SK-MEL-5 (cell line): Measurements from ENCODE around the gene PPM1J. TPM values are rescaled to one million over a fixed set of nuclear protein-coding genes. Genes with fewer than 3 reads are reported as not detected.

Experiments
- DNase-seq: peaks from one replicate; pipeline ENCODE4 v3.0.0-alpha.2; 2016; ENCODE audit warnings: low read depth, low spot score
- in situ Hi-C: cut with HindIII; loops from 2 replicates; pipeline ENCODE4 v1.10.0; 2016; ENCODE audit warnings: low sequenced_read_pairs, high pct_unique_total_duplicates, low pct_unique_long_range_greater_than_20kb
- total RNA-seq: library from RNA; depleted of rRNA; stranded (reverse); fragments of >200 nt; shearing (Covaris generic); gene quantifications from 2 replicates; pipeline ENCODE4 v1.2.3, GENCODE V29; 2014

PPM1J gene
- total RNA-seq, 1 experiment from 2014 or later: 0.40 TPM

GRCh38 chr1:112710586-112710985 is 4.5 kb downstream of the PPM1J start:
- in situ Hi-C loops: no loop called here
- DNase-seq: no peak

DNA sequence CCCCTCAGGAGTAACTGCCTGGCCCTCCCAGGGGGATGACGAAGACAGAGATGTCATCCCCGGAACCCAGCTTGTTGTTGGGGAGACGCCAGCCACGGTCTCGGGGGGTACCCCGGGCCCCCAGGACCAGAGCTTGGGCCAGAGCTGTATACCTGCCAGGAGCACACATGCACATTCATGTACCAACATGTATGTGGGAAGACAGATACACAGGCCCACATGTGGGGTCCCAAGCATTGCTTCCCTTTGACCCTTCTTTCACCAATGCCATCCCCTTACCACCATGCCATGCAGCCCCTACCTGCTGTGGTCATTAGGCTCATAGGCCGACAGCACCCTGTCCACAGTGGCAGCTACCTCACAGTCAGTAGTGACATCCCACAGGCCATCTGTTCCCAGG is 5.0 kb downstream of the PPM1J start:
- in situ Hi-C loops: no loop called here
- no peak for DNase-seq

- DNase-seq: no peak
- in situ Hi-C loops: no loop called here
Observed at GRCh38 chr1:112708489-112708888, 6.6 kb downstream of the PPM1J start.

DNA sequence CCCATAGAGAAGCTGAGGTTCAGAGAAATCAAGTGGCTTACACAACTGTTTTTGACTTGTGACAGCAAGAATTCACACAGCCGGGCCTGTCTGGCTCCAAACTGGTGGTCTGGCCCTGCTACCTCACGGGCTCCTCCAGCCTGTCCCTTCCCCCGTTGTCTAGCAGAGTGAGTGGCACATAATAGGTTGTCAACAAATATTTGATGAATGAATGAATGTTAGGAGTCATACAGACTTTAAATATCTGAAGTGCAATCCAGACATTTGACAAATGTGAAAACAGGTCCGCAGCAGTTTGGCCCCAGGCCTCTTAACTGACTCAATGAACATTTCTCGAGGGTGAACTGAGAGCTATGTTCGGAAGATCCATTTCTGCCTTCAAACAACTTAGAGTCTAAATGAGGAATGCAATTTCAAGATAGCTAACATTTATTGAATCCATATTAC is 7.1 kb downstream of the PPM1J start:
- DNase-seq: no peak
- in situ Hi-C loops: no loop called here

DNA sequence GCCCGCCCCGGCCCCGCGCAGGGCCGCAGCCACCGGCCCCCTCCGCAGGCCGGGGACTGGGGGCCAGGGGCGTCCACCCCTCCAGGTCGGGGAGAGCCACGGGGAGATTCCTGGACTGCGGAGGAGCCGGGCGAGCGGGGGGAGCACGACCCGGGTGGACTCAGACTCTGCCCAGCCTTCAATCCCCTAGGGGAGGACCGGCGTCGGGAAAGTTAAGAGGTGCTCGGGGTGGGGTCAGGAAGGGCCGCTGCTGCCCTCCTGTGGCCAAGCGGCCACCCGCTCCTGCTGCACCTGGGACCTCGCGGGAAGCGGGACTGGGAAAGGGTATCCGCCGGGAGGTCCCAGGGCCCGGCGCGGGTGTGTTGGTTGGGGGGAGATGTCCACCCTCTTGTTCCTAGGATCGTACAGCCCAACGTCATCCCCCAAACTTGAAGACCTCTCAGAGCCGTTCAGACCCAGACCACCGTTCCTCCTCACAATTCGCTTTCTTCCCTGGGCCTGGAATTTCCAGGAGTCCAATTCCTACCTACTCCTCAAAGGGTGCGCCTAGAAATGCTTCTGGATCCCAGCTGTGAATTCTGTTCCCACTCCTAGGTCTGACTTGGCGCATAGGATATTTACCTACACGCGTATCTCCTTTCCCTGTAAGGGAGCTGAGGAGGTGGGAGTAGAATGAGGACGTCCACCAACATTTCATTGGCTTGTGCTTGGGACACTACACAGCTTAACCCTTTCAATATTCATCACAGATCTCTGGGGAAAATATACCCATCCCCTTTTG is 7.7 kb downstream of the PPM1J start:
- in situ Hi-C loops: no loop called here
- DNase-seq: peak; percentile 84

DNA sequence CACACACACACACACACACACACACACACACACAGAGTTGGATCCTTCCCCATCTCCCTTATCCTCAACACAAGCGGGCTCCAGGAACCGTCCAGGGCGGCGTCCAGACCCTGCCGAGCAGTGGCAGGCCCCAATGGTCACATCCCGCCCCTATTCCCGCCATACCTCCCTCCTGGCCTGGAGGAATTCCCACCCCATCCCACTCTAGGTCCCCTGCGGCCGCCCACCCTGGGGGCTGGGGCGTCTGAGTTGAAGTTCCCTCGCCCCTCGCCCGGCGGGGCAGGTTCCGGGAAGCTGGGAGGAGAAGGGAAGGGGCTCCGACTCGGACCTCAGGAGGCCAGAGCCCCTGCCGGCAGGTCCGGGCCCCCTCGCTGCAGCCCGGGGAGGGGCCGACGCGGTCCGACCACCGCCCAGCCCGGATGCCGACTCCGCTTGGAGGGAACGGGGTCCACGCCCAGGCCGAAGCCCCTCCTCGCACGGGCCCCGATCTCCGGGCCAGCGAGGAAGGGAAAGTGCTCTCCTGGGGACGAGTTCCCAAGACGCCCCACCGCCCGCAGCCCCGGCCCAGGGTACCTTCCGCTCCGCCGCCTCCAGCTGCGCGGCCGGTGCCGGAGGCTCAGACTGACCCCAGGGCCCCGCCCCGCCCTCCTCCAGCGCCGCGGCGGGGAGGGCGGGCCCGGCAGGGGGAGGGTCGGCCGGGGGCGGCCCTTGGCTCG is 8.5 kb downstream of the PPM1J start, which contains the start of gene RHOC:
Gene RHOC, minus strand, starts transcription at position 623 of the 716 bp plus-strand sequence. CDS start 3,328 bp downstream, outside the sequence.
- in situ Hi-C loops: no loop called here
- DNase-seq: no peak

- in situ Hi-C loops: no loop called here
- peak; percentile 84 for DNase-seq
Observed at GRCh38 chr1:112704934-112705627, 10.1 kb downstream of the PPM1J start.

GRCh38 chr1:112704391-112704933 is 10.7 kb downstream of the PPM1J start:
- in situ Hi-C loops: no loop called here

GRCh38 chr1:112703706-112704105 is 11.4 kb downstream of the PPM1J start:
- in situ Hi-C loops: no loop called here

More at GRCh38 chr1:112704391-112704933, 10.7 kb downstream of the PPM1J start:
- DNase-seq: no peak

GRCh38 chr1:112702420-112703261 is 12.5 kb downstream of the PPM1J start:
- DNase-seq: no peak
- in situ Hi-C loops: no loop called here

More at GRCh38 chr1:112703706-112704105, 11.4 kb downstream of the PPM1J start:
- no peak for DNase-seq

- in situ Hi-C loops: no loop called here
- no peak for DNase-seq
Observed at GRCh38 chr1:112702067-112702395, 13.1 kb downstream of the PPM1J start.

GRCh38 chr1:112701227-112702066 is 13.7 kb downstream of the PPM1J start:
- DNase-seq: no peak
- in situ Hi-C loops: no loop called here

DNA sequence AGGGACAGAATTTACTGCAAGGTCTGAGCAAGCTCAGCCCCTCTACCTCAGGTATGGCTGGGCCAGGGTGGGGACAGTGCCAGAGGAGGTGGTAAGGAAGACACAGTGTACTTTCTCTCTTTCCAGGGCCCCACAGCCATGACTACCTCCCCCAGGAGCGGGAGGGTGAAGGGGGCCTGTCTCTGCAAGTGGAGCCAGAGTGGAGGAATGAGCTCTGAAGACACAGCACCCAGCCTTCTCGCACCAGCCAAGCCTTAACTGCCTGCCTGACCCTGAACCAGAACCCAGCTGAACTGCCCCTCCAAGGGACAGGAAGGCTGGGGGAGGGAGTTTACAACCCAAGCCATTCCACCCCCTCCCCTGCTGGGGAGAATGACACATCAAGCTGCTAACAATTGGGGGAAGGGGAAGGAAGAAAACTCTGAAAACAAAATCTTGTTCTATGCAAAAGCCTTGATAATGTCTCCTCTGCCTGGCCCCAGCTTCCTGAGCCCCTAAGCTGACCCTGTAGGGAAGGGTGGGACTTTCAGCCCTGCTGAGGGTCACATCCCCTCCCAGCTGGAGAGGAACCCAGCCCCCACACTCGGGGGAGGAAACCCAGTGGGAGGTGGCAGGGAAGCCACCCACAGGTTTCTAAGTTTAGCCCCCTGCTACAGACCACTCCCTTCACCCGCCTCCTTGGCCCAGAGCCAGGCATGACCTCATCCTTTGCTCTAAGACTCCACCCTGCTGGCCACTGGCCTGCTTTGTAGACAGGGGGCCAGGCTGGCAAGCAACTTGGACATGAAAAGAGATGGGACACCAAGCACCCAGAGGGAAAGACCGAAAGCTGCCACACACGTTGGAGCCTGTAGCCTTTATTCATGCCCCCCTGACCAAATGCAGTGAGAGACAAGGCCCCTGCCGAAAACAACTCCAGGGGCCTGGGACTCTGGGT is 14.6 kb downstream of the PPM1J start:
- DNase-seq: peak; percentile 81
- in situ Hi-C loops: no loop called here

GRCh38 chr1:112699425-112700144 is 15.5 kb downstream of the PPM1J start:
- in situ Hi-C loops: no loop called here
- DNase-seq: no peak
